CD4-positive, alpha-beta T cell (primary cell): ENCODE measurements around the gene ZC3H13. TPM values are rescaled to one million over a fixed set of nuclear protein-coding genes. Genes with fewer than 3 reads are reported as not detected.

Experiments
- ATAC-seq: fragments of 200-7000 bp; cut with Tn5 transposase; one replicate; pipeline ENCODE4 v1.10.0; 2022; ENCODE audit warnings: mild to moderate bottlenecking; ENCODE audit not compliant: poor library complexity
- CTCF ChIA-PET: fragments of 350-600 bp; sonication (Branson Sonifier 250); formaldehyde crosslinking; loops from one replicate; lab custom pipeline; 2021; ENCODE audit warnings: antibody characterized with exemption, inconsistent platforms; lab: Charles Lee
- POLR2A ChIA-PET: fragments of 350-600 bp; sonication (Branson Sonifier 250); formaldehyde crosslinking; loops from one replicate; lab custom pipeline; 2021; ENCODE audit warnings: antibody characterized with exemption, inconsistent platforms; lab: Charles Lee
- DNase-seq, 14 experiments: peaks; one replicate each; pipeline ENCODE4 v3.0.0-alpha.2; 2013 to 2020; ENCODE audit warnings: mixed read lengths in 2 of 14
- H3K27ac ChIP-seq, 2 donors: one replicate each; pipeline versions ENCODE4 v1.5.1 to v1.7.0; 2013; ENCODE audit warnings: low read length in 2 of 2, low read depth in 1 of 2, mild to moderate bottlenecking in 1 of 2
- H3K27me3 ChIP-seq, 2 experiments: 1 replicate in 1 of 2; 2 replicates in 1 of 2; pipeline versions ENCODE4 v1.6.1 to v1.7.0; 2013; ENCODE audit warnings: low read length in 2 of 2, control low read depth in 1 of 2, mild to moderate bottlenecking in 1 of 2, moderate library complexity in 1 of 2; ENCODE audit not compliant: insufficient read depth in 2 of 2, control insufficient read depth in 1 of 2
- H3K36me3 ChIP-seq: one replicate; pipeline ENCODE4 v1.6.1; 2013; ENCODE audit warnings: low read length, control low read depth; ENCODE audit not compliant: insufficient read depth
- H3K4me1 ChIP-seq: one replicate; pipeline ENCODE4 v1.6.1; 2013; ENCODE audit warnings: low read length, control low read depth; ENCODE audit not compliant: insufficient read depth
- H3K4me3 ChIP-seq: one replicate; pipeline ENCODE4 v1.5.1; 2013; ENCODE audit warnings: mild to moderate bottlenecking, low read length, moderate library complexity
- H3K9me3 ChIP-seq, 2 experiments: 1 replicate in 1 of 2; 2 replicates in 1 of 2; pipeline versions ENCODE4 v1.6.1 to v1.7.0; 2013; ENCODE audit warnings: low read length in 2 of 2, mild to moderate bottlenecking in 2 of 2, control low read depth in 1 of 2, moderate library complexity in 1 of 2; ENCODE audit not compliant: control insufficient read depth in 1 of 2, insufficient read depth in 1 of 2
- H3K27ac Mint-ChIP-seq: one replicate; pipeline ENCODE4 v1.8.0; 2020; ENCODE audit warnings: mixed read lengths
- H3K27me3 Mint-ChIP-seq: one replicate; pipeline ENCODE4 v1.8.0; 2021; ENCODE audit warnings: mixed read lengths
- H3K36me3 Mint-ChIP-seq: one replicate; pipeline ENCODE4 v1.8.0; 2021; ENCODE audit warnings: low read depth, mixed read lengths
- H3K4me1 Mint-ChIP-seq: one replicate; pipeline ENCODE4 v1.8.0; 2021; ENCODE audit warnings: low read depth, mixed read lengths
- H3K4me3 Mint-ChIP-seq: one replicate; pipeline ENCODE4 v1.8.0; 2020; ENCODE audit warnings: mild to moderate bottlenecking, mixed read lengths
- H3K9me3 Mint-ChIP-seq: one replicate; pipeline ENCODE4 v1.8.0; 2020; ENCODE audit warnings: mixed read lengths
- CTCF ChIP-seq: fragments of 200-600 bp; IDR thresholded peaks from one replicate; pipeline ENCODE4 v1.8.0; 2022; ENCODE audit warnings: antibody characterized with exemption, mild to moderate bottlenecking
- intact Hi-C, 2 experiments: fragments of 100-400 bp; cut with DNase I in 1 of 2; cut with micrococcal nuclease in 1 of 2; formaldehyde crosslinking; loops; one replicate each; pipeline versions ENCODE4 v1.15.1 to v1.9.0; 2023 to 2025; cut with DNase I, micrococcal nuclease
- total RNA-seq, 174 experiments: library from RNA in 2 of 174; stranded (reverse) in 2 of 174; gene quantifications; one replicate each; pipeline ENCODE4 v1.2.3 and lab custom pipeline; 2021 to 2026

Gene ZC3H13
- total RNA-seq, 2 experiments from 2014 or later = 36.5 to 43.8 TPM

- POLR2A ChIA-PET = no interaction called here
- no peak for TF ChIP-seq CTCF
- Histone ChIP-seq H3K9me3 (no peaks in the 10 kb centered on the region), H3K27me3 (peaks cover 0 to 3% of the 10 kb centered on the region in 2 experiments), H3K27ac (no peak overlapping the region), H3K36me3 (no peaks in the 10 kb centered on the region), H3K4me3 (no peak overlapping the region), H3K4me1 (no peaks in the 10 kb centered on the region)
- ATAC-seq = no peak
- DNase-seq = no peak
- Mint-ChIP-seq H3K27ac (no peak overlapping the region), H3K27me3 (no peaks in the 10 kb centered on the region), H3K4me1 (no peaks in the 10 kb centered on the region), H3K4me3 (no peak overlapping the region), H3K36me3 (no peaks in the 10 kb centered on the region), H3K9me3 (no peaks in the 10 kb centered on the region)
- intact Hi-C loops = no loop called here
- CTCF ChIA-PET = no interaction called here
Observed at GRCh38 chr13:45909089-45909488, 143.5 kb downstream of the ZC3H13 start.

GRCh38 chr13:45907503-45907902 lies 145.0 kb downstream of the ZC3H13 start:
- no peaks in the 10 kb centered on the region for H3K36me3 ChIP-seq
- Mint-ChIP-seq H3K36me3 (no peaks in the 10 kb centered on the region), H3K27ac (no peak overlapping the region), H3K9me3 (no peaks in the 10 kb centered on the region), H3K4me3 (no peak overlapping the region), H3K4me1 (no peaks in the 10 kb centered on the region), H3K27me3 (no peaks in the 10 kb centered on the region)
- ATAC-seq (no peak), DNase-seq (no peak)
- CTCF ChIA-PET = no interaction called here
- no peak overlapping the region for H3K4me3 ChIP-seq
- H3K9me3 ChIP-seq = no peaks in the 10 kb centered on the region
- intact Hi-C loops = no loop called here
- POLR2A ChIA-PET = no interaction called here
- H3K27me3 ChIP-seq = peaks cover 0 to 3% of the 10 kb centered on the region in 2 experiments
- no peak overlapping the region for H3K27ac ChIP-seq
- TF ChIP-seq CTCF = no peak
- no peaks in the 10 kb centered on the region for H3K4me1 ChIP-seq

Other genes with a start within 250 kb of the ZC3H13 start
- 1 to 10 TPM; 1.3 to 1.6 TPM for gene SIAH3, start 201.0 kb downstream of the ZC3H13 start, total RNA-seq
- gene CPB2, start 52.3 kb upstream of the ZC3H13 start, total RNA-seq = not detected
- gene LCP1, start 129.4 kb upstream of the ZC3H13 start, total RNA-seq = 100 to 1,000 TPM; 266 to 276 TPM
- gene LRRC63, start 159.2 kb upstream of the ZC3H13 start, total RNA-seq = under 1 TPM in 1 of 2 experiments, not detected in 1; 0.17 TPM